SK-N-SH (cell line): ENCODE data around the gene OR2T27. TPM values are rescaled to one million over a fixed set of nuclear protein-coding genes. Genes with fewer than 3 reads are reported as not detected.

Source experiments
- CTCF ChIA-PET: fragments of 300-600, 350-600 bp; formaldehyde crosslinking; extraction: SDS; loops from one replicate; lab custom pipeline; 2021; lab: Yijun Ruan, JAX
- POLR2A ChIA-PET: fragments of 350-600 bp; sonication (Branson Sonifier 250); formaldehyde crosslinking; extraction: SDS; loops from one replicate; lab custom pipeline; 2020; ENCODE audit warnings: antibody characterized with exemption, inconsistent platforms; lab: Yijun Ruan, JAX
- DNase-seq: peaks from one replicate; pipeline ENCODE4 v3.0.0; 2012
- H2AFZ ChIP-seq: fragments of 200-600 bp; sonication (generic); 2 replicates; pipeline ENCODE4 v1.8.1; 2016; ENCODE audit warnings: antibody characterized with exemption, mild to moderate bottlenecking, low read depth
- H3F3A ChIP-seq: fragments of 200-600 bp; sonication (generic); replicated peaks from 2 replicates; pipeline ENCODE3; 2016; ENCODE audit warnings: antibody characterized with exemption, mild to moderate bottlenecking; ENCODE audit not compliant: insufficient read depth
- H3K27ac ChIP-seq, 2 experiments: fragments of 200-500 bp in 1 of 2; fragments of 200-600 bp in 1 of 2; sonication (Bioruptor generic) in 1 of 2; sonication (generic), shearing (Covaris generic) in 1 of 2; 2 replicates each; pipeline versions ENCODE4 v1.5.1 to v1.6.1; 2014 to 2016; ENCODE audit warnings: low read depth in 2 of 2, inconsistent platforms in 1 of 2, low read length in 1 of 2, mild to moderate bottlenecking in 1 of 2, mixed read lengths in 1 of 2
- H3K27me3 ChIP-seq: fragments of 200-600 bp; sonication (generic), shearing (Covaris generic); 2 replicates; pipeline ENCODE4 v1.6.1; 2016; ENCODE audit warnings: mixed run types; ENCODE audit not compliant: insufficient read depth
- H3K36me3 ChIP-seq, 2 experiments: fragments of 200-500 bp in 1 of 2; fragments of 200-600 bp in 1 of 2; sonication (Bioruptor generic) in 1 of 2; sonication (generic) in 1 of 2; replicated peaks in 1 of 2; 2 replicates each; pipeline versions ENCODE3 to v1.5.1; 2014 to 2016; ENCODE audit warnings: low read length in 1 of 2, mild to moderate bottlenecking in 1 of 2; ENCODE audit not compliant: insufficient read depth in 2 of 2, control insufficient read depth in 1 of 2
- H3K4me1 ChIP-seq, 2 experiments: fragments of 200-500 bp in 1 of 2; fragments of 200-600 bp in 1 of 2; sonication (Bioruptor generic) in 1 of 2; sonication (generic), shearing (Covaris generic) in 1 of 2; 2 replicates each; pipeline versions ENCODE4 v1.5.1 to v1.6.1; 2014 to 2016; ENCODE audit warnings: low read depth in 1 of 2, low read length in 1 of 2, mixed run types in 1 of 2; ENCODE audit not compliant: insufficient read depth in 2 of 2, control insufficient read depth in 1 of 2
- H3K4me2 ChIP-seq: fragments of 200-600 bp; sonication (generic), shearing (Covaris generic); 2 replicates; pipeline ENCODE4 v1.6.1; 2017; ENCODE audit warnings: mixed run types
- H3K4me3 ChIP-seq, 2 experiments: fragments of 200-500 bp in 1 of 2; fragments of 200-600 bp in 1 of 2; sonication (Bioruptor generic) in 1 of 2; sonication (generic), shearing (Covaris generic) in 1 of 2; 2 replicates each; pipeline versions ENCODE4 v1.5.1 to v1.8.1; 2014 to 2016; ENCODE audit warnings: low read depth in 2 of 2, inconsistent platforms in 1 of 2, low read length in 1 of 2, mild to moderate bottlenecking in 1 of 2, mixed read lengths in 1 of 2, moderate library complexity in 1 of 2
- H3K79me2 ChIP-seq: fragments of 200-600 bp; sonication (generic); 2 replicates; pipeline ENCODE4 v1.8.1; 2017; ENCODE audit warnings: mild to moderate bottlenecking; ENCODE audit not compliant: insufficient read depth
- H3K9ac ChIP-seq: fragments of 200-600 bp; sonication (generic); 2 replicates; pipeline ENCODE4 v1.6.1; 2017; ENCODE audit warnings: mixed run types
- H3K9me2 ChIP-seq: fragments of 200-600 bp; sonication (generic); 2 replicates; pipeline ENCODE4 v1.6.1; 2017; ENCODE audit warnings: mixed run types
- H3K9me3 ChIP-seq: fragments of 200-600 bp; sonication (generic); 2 replicates; pipeline ENCODE4 v1.6.1; 2017; ENCODE audit warnings: mixed run types, mild to moderate bottlenecking, moderate library complexity
- H4K20me1 ChIP-seq: fragments of 200-600 bp; sonication (generic); 2 replicates; pipeline ENCODE4 v1.6.1; 2017; ENCODE audit warnings: mild to moderate bottlenecking, mixed run types; ENCODE audit not compliant: insufficient read depth
- CHD2 ChIP-seq: fragments of 150-350 bp; IDR thresholded peaks from 2 replicates; pipeline ENCODE4 v1.6.1; 2018; ENCODE audit warnings: low read length; ENCODE audit not compliant: partially characterized antibody
- CTCF ChIP-seq: fragments of 200-600 bp; sonication (generic); IDR thresholded peaks from 2 replicates; pipeline ENCODE4 v1.6.1; 2017; ENCODE audit warnings: antibody characterized with exemption, mild to moderate bottlenecking, moderate library complexity
- ELF1 ChIP-seq: IDR thresholded peaks from 2 replicates; pipeline ENCODE4 v1.4.0; 2012
- EZH2phosphoT487 ChIP-seq: fragments of 200-600 bp; sonication (generic); IDR thresholded peaks from 2 replicates; pipeline ENCODE4 v1.6.1; 2017; ENCODE audit warnings: low read depth, mixed run types, mild to moderate bottlenecking, antibody characterized with exemption, moderate library complexity, borderline replicate concordance
- FOSL2 ChIP-seq: IDR thresholded peaks from 2 replicates; pipeline ENCODE4 v1.4.0; 2012; ENCODE audit warnings: low read depth, mild to moderate bottlenecking, moderate library complexity, borderline replicate concordance
- FOXJ3 ChIP-seq: sonication (generic); formaldehyde crosslinking; IDR thresholded peaks from 2 replicates; pipeline ENCODE4 v1.5.1; 2020; ENCODE audit warnings: mild to moderate bottlenecking, missing genetic modification reagents
- FOXM1 ChIP-seq: IDR thresholded peaks from 2 replicates; pipeline ENCODE4 v1.4.0; 2012; ENCODE audit warnings: low read depth, mild to moderate bottlenecking
- GABPA ChIP-seq: IDR thresholded peaks from 2 replicates; pipeline ENCODE4 v1.4.0; 2012; ENCODE audit warnings: low read depth, mild to moderate bottlenecking
- GATA2 ChIP-seq: sonication (generic); formaldehyde crosslinking; IDR thresholded peaks from 2 replicates; pipeline ENCODE4 v1.5.0; 2020; ENCODE audit warnings: mild to moderate bottlenecking, missing genetic modification reagents
- JUND ChIP-seq: IDR thresholded peaks from 2 replicates; pipeline ENCODE4 v1.4.0; 2012
- NFIC ChIP-seq: IDR thresholded peaks from 2 replicates; pipeline ENCODE4 v1.4.0; 2012; ENCODE audit warnings: borderline replicate concordance
- NRF1 ChIP-seq: IDR thresholded peaks from 2 replicates; pipeline ENCODE4 v1.6.1; 2012; ENCODE audit warnings: low read depth, mild to moderate bottlenecking, low read length
- RCOR1 ChIP-seq: fragments of 150-350 bp; IDR thresholded peaks from 2 replicates; pipeline ENCODE4 v1.6.1; 2017; ENCODE audit warnings: antibody characterized with exemption, low read length
- SIN3A ChIP-seq: IDR thresholded peaks from 2 replicates; pipeline ENCODE4 v1.6.1; 2012; ENCODE audit warnings: low read depth, mild to moderate bottlenecking, low read length, moderate library complexity, borderline replicate concordance
- SMC3 ChIP-seq: IDR thresholded peaks from 2 replicates; pipeline ENCODE4 v1.6.1; 2012; ENCODE audit warnings: low read depth, low read length, improper control_type of control experiment
- TCF12 ChIP-seq: IDR thresholded peaks from 2 replicates; pipeline ENCODE4 v1.4.0; 2012
- TEAD4 ChIP-seq: IDR thresholded peaks from 2 replicates; pipeline ENCODE4 v1.4.0; 2012; ENCODE audit warnings: mild to moderate bottlenecking, borderline replicate concordance; ENCODE audit not compliant: insufficient read depth
- USF1 ChIP-seq: IDR thresholded peaks from 2 replicates; pipeline ENCODE4 v1.4.0; 2012; ENCODE audit warnings: low read depth, borderline replicate concordance
- USF2 ChIP-seq: fragments of 150-350 bp; IDR thresholded peaks from 2 replicates; pipeline ENCODE4 v1.6.1; 2017; ENCODE audit warnings: antibody characterized with exemption, low read length, low read depth, borderline replicate concordance
- YY1 ChIP-seq: IDR thresholded peaks from 2 replicates; pipeline ENCODE4 v1.4.0; 2012; ENCODE audit warnings: low read depth, mild to moderate bottlenecking
- ZBTB33 ChIP-seq: IDR thresholded peaks from 2 replicates; pipeline ENCODE4 v1.4.0; 2012; ENCODE audit warnings: low read depth, borderline replicate concordance
- WGBS: methylation state at CpG from one replicate; pipeline ENCODE4 v1.1.6; 2017; ENCODE audit warnings: low lambda C conversion rate; 5-methylcytosine and 5-hydroxymethylcytosine counted together
- polyA plus RNA-seq, 3 experiments: library from polyadenylated mRNA; depleted of rRNA; stranded (reverse); fragments of >200 nt; gene quantifications; 2 replicates each; pipeline ENCODE4 v1.2.3, GENCODE V29; 2012

OR2T27 gene
- polyA plus RNA-seq, 1 of the 3 experiments (the other 2 are of a cell fraction) = not detected

- H3K36me3 ChIP-seq = no peaks in the 10 kb centered on the region
- no peaks in the 10 kb centered on the region for H3K9me3 ChIP-seq
- no peaks in the 10 kb centered on the region; the same call in 1 of the 2 replicates for H3K27me3 ChIP-seq
- ChIA-PET CTCF (interaction anchor here (1.1 to 1.5 kb wide), 3 partner anchors 9 to 101 kb away, joined by 3 to 4 read pairs (median 3); no protein-coding TSS in a partner anchor), POLR2A (no interaction called here)
- no peaks in the 10 kb centered on the region for H4K20me1 ChIP-seq
- no peak overlapping the region for H3K9ac ChIP-seq
- no peaks in the 10 kb centered on the region for H3K4me1 ChIP-seq
- 2% methylated on average over 2 of the region's 2 CpGs for WGBS
- no peaks in the 10 kb centered on the region for H3K79me2 ChIP-seq
- H3K4me2 ChIP-seq = no peak overlapping the region
- TF ChIP-seq SIN3A = no peak
- TF ChIP-seq JUND = no peak
- TF ChIP-seq USF1 = no peak
- no peak for TF ChIP-seq TEAD4
- peak; percentile 29; the same call in 1 of the 2 replicates for TF ChIP-seq CTCF
- no peak for TF ChIP-seq CHD2
- no peak for TF ChIP-seq NRF1
- DNase-seq = no peak
- H3K9me2 ChIP-seq = no peaks in the 10 kb centered on the region
- H3F3A ChIP-seq = no peaks in the 10 kb centered on the region
- H3K4me3 ChIP-seq = no peak overlapping the region
- no peak overlapping the region for H3K27ac ChIP-seq
- H2AFZ ChIP-seq = no peak overlapping the region
Observed at GRCh38 chr1:248703674-248704073, 48.3 kb upstream of the OR2T27 start.

- Histone ChIP-seq H3K79me2 (no peaks in the 10 kb centered on the region), H3K27me3 (no peaks in the 10 kb centered on the region; the same call in 1 of the 2 replicates), H3K4me2 (no peak within 1 kb of the TSS), H3K4me3 (no peak within 1 kb of the TSS), H4K20me1 (no peaks in the 10 kb centered on the region), H3K9me2 (no peaks in the 10 kb centered on the region), H3F3A (no peaks in the 10 kb centered on the region), H3K4me1 (no peaks in the 10 kb centered on the region), H2AFZ (no peak within 1 kb of the TSS), H3K9ac (no peak within 1 kb of the TSS), H3K36me3 (no peaks in the 10 kb centered on the region), H3K27ac (no peak within 1 kb of the TSS), H3K9me3 (no peaks in the 10 kb centered on the region)
- TF ChIP-seq USF2 (no peak), GATA2 (no peak), FOXJ3 (no peak), SIN3A (no peak), GABPA (no peak), NFIC (no peak), FOXM1 (no peak), RCOR1 (no peak), ZBTB33 (no peak), TCF12 (no peak), YY1 (no peak), CHD2 (no peak), FOSL2 (no peak), ELF1 (no peak), NRF1 (no peak), SMC3 (no peak), EZH2phosphoT487 (no peak)
- CTCF ChIA-PET = interaction anchor here (1.1 kb wide), 1 partner anchor 9 kb away, joined by 3 read pairs; no protein-coding TSS in a partner anchor
- no peak for DNase-seq
- 0% methylated on average over 1 of the region's 1 CpG for WGBS
- POLR2A ChIA-PET = no interaction called here
Observed at GRCh38 chr1:248702714-248703113, 47.4 kb upstream of the OR2T27 start, which contains the start of gene OR14I1. TSS of gene OR14I1 (minus strand) at chr1:248702766.
